HEK293 (cell line): Measurements from ENCODE around the gene PIGQ.

Experiments used
- CTCF ChIP-seq: fragments of 450-650 bp; formaldehyde crosslinking; IDR thresholded peaks from 2 replicates; pipeline ENCODE4 v1.5.1; 2016; ENCODE audit warnings: missing biosample characterization, missing genetic modification characterization
- MYNN ChIP-seq: fragments of 450-650 bp; formaldehyde crosslinking; IDR thresholded peaks from 2 replicates; pipeline ENCODE4 v1.5.1; 2016; ENCODE audit warnings: missing biosample characterization, missing genetic modification characterization, borderline replicate concordance
- RBAK ChIP-seq: fragments of 450-650 bp; formaldehyde crosslinking; IDR thresholded peaks from 2 replicates; pipeline ENCODE4 v1.5.1; 2016; ENCODE audit warnings: missing biosample characterization, missing genetic modification characterization
- REST ChIP-seq: fragments of 450-650 bp; formaldehyde crosslinking; IDR thresholded peaks from 2 replicates; pipeline ENCODE4 v1.5.1; 2016; ENCODE audit warnings: missing biosample characterization, missing genetic modification characterization
- ZNF19 ChIP-seq: fragments of 450-650 bp; formaldehyde crosslinking; IDR thresholded peaks from 2 replicates; pipeline ENCODE4; 2016; ENCODE audit warnings: missing biosample characterization, missing genetic modification characterization, low read depth
- ZNF280D ChIP-seq: fragments of 450-650 bp; formaldehyde crosslinking; IDR thresholded peaks from 2 replicates; pipeline ENCODE4 v1.5.1; 2016; ENCODE audit warnings: missing biosample characterization, missing genetic modification characterization
- ZNF398 ChIP-seq: fragments of 450-650 bp; formaldehyde crosslinking; IDR thresholded peaks from 2 replicates; pipeline ENCODE4 v1.5.1; 2017; ENCODE audit warnings: missing biosample characterization, missing genetic modification characterization
- ZNF561 ChIP-seq: fragments of 450-650 bp; IDR thresholded peaks from 2 replicates; pipeline ENCODE4 v1.5.1; 2018; ENCODE audit warnings: missing biosample characterization, missing genetic modification characterization, borderline replicate concordance
- ZNF654 ChIP-seq: fragments of 450-650 bp; formaldehyde crosslinking; IDR thresholded peaks from 2 replicates; pipeline ENCODE4 v1.5.1; 2016; ENCODE audit warnings: low read depth, missing biosample characterization, missing genetic modification characterization
- TF ChIP-seq, protein P1 (sequence below): fragments of 450-650 bp; formaldehyde crosslinking; IDR thresholded peaks from 2 replicates; pipeline ENCODE4 v1.5.1; 2016; ENCODE audit warnings: missing biosample characterization, missing genetic modification characterization

- TF ChIP-seq ZNF654 (tag by site-specific recombination), result no peak
- no peak for TF ChIP-seq ZNF561
- TF ChIP-seq CTCF (tag by site-specific recombination), result no peak
- TF ChIP-seq ZNF398 (tag by site-specific recombination), result no peak
- no peak for TF ChIP-seq RBAK (tag by site-specific recombination)
- TF ChIP-seq, protein P1, sequence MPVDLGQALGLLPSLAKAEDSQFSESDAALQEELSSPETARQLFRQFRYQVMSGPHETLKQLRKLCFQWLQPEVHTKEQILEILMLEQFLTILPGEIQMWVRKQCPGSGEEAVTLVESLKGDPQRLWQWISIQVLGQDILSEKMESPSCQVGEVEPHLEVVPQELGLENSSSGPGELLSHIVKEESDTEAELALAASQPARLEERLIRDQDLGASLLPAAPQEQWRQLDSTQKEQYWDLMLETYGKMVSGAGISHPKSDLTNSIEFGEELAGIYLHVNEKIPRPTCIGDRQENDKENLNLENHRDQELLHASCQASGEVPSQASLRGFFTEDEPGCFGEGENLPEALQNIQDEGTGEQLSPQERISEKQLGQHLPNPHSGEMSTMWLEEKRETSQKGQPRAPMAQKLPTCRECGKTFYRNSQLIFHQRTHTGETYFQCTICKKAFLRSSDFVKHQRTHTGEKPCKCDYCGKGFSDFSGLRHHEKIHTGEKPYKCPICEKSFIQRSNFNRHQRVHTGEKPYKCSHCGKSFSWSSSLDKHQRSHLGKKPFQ (tag by site-specific recombination), result no peak
- no peak for TF ChIP-seq ZNF280D (tag by site-specific recombination)
- TF ChIP-seq MYNN (tag by site-specific recombination), result no peak
- no peak for TF ChIP-seq ZNF19 (tag by site-specific recombination)
- no peak for TF ChIP-seq REST (tag by site-specific recombination)
Measured at GRCh38 chr16:521381-522210, 48.2 kb upstream of the PIGQ start.
